Peyer's patch (tissue), 4 donors: ENCODE measurements around the gene BRF1. TPM values are rescaled to one million over a fixed set of nuclear protein-coding genes. Genes with fewer than 3 reads are reported as not detected.

Source experiments
- DNase-seq, 3 donors: peaks; one replicate each; pipeline ENCODE4 v3.0.0-alpha.2; 2017 to 2019
- H3K27ac ChIP-seq, 4 donors: fragments of 200-600 bp; sonication (generic); one replicate each; pipeline ENCODE4 v1.5.1; 2016 to 2019
- H3K27me3 ChIP-seq, 2 donors: fragments of 200-600 bp; sonication (generic); one replicate each; pipeline ENCODE4 v1.5.1; 2019
- H3K36me3 ChIP-seq, 3 donors: fragments of 200-600 bp; sonication (generic); one replicate each; pipeline ENCODE4 v1.5.1; 2016 to 2019
- H3K4me1 ChIP-seq, 4 donors: fragments of 200-600 bp; sonication (generic); one replicate each; pipeline ENCODE4 v1.5.1; 2016 to 2019
- H3K4me3 ChIP-seq, 4 donors: fragments of 200-600 bp; sonication (generic); 1 replicate in 3 of 4; 2 replicates in 1 of 4; pipeline ENCODE4 v1.5.1; 2016 to 2019; ENCODE audit warnings: mild to moderate bottlenecking in 1 of 4
- H3K9me3 ChIP-seq, 4 donors: fragments of 200-600 bp; sonication (generic); one replicate each; pipeline ENCODE4 v1.5.1; 2016 to 2019; ENCODE audit warnings: mild to moderate bottlenecking in 1 of 4
- POLR2A ChIP-seq, 2 donors: fragments of 450-650 bp; IDR thresholded peaks; one replicate each; pipeline ENCODE4 v1.5.1; 2017; ENCODE audit warnings: antibody characterized with exemption in 2 of 2, mild to moderate bottlenecking in 2 of 2, moderate library complexity in 2 of 2
- total RNA-seq, 4 donors: library from RNA; depleted of rRNA; stranded (reverse); fragments of >200 nt; gene quantifications; one replicate each; pipeline ENCODE4 v1.1.0, GENCODE V29; 2016
- TF ChIP-seq, protein P1 (sequence below), 6 experiments: fragments of 450-650 bp in 4 of 6; fragments of 200-600 bp in 2 of 6; sonication (generic) in 1 of 6; IDR thresholded peaks; one replicate each; pipeline ENCODE4 v1.5.1; 2017 to 2019; ENCODE audit warnings: antibody characterized with exemption in 6 of 6, mild to moderate bottlenecking in 3 of 6, moderate library complexity in 1 of 6

Gene BRF1
- total RNA-seq, 4 donors from 2014 or later, result 40.8 to 112 (median 90.3) TPM

GRCh38 chr14:105182296-105183020 lies 118.3 kb downstream of the BRF1 start:
- no peak for TF ChIP-seq POLR2A (IDR thresholded peaks at IDR 0.05)
- TF ChIP-seq, protein P1, sequence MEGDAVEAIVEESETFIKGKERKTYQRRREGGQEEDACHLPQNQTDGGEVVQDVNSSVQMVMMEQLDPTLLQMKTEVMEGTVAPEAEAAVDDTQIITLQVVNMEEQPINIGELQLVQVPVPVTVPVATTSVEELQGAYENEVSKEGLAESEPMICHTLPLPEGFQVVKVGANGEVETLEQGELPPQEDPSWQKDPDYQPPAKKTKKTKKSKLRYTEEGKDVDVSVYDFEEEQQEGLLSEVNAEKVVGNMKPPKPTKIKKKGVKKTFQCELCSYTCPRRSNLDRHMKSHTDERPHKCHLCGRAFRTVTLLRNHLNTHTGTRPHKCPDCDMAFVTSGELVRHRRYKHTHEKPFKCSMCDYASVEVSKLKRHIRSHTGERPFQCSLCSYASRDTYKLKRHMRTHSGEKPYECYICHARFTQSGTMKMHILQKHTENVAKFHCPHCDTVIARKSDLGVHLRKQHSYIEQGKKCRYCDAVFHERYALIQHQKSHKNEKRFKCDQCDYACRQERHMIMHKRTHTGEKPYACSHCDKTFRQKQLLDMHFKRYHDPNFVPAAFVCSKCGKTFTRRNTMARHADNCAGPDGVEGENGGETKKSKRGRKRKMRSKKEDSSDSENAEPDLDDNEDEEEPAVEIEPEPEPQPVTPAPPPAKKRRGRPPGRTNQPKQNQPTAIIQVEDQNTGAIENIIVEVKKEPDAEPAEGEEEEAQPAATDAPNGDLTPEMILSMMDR (IDR thresholded peaks at IDR 0.05), result no peak
- Histone ChIP-seq H3K4me1 (peaks cover 4 to 29% (median 6%) of the 10 kb centered on the region in 4 donors), H3K27ac (no peak overlapping the region), H3K9me3 (no peaks in the 10 kb centered on the region), H3K36me3 (no peaks in the 10 kb centered on the region), H3K4me3 (no peak overlapping the region), H3K27me3 (no peaks in the 10 kb centered on the region)
- DNase-seq, result no peak

- peak overlapping the region in 2 of 4 donors; percentile 75 to 89 for H3K27ac ChIP-seq
- no peaks in the 10 kb centered on the region for H3K27me3 ChIP-seq
- TF ChIP-seq, protein P1 (IDR thresholded peaks at IDR 0.05), result no peak
- TF ChIP-seq POLR2A (IDR thresholded peaks at IDR 0.05), result no peak
- DNase-seq, result no peak
- H3K36me3 ChIP-seq, result no peaks in the 10 kb centered on the region
- H3K4me1 ChIP-seq, result peaks cover 4 to 29% (median 6%) of the 10 kb centered on the region in 4 donors
- H3K4me3 ChIP-seq, result peak overlapping the region; percentile 48 to 91 (median 75)
- H3K9me3 ChIP-seq, result no peaks in the 10 kb centered on the region
Observed at GRCh38 chr14:105181549-105182295, 119.1 kb downstream of the BRF1 start.

- peak; percentile 87 to 97 (median 95) for DNase-seq
- H3K27ac ChIP-seq, result peak within 1 kb of the TSS in 3 of 4 donors; percentile 54 to 89 (median 75)
- H3K27me3 ChIP-seq, result no peaks in the 10 kb centered on the region
- no peaks in the 10 kb centered on the region for H3K9me3 ChIP-seq
- peaks cover 4 to 29% (median 6%) of the 10 kb centered on the region in 4 donors for H3K4me1 ChIP-seq
- H3K36me3 ChIP-seq, result no peaks in the 10 kb centered on the region
- TF ChIP-seq, protein P1 (IDR thresholded peaks at IDR 0.05), result peak in 1 of 6 experiments; percentile 25
- TF ChIP-seq POLR2A (IDR thresholded peaks at IDR 0.05), result peak in 1 of 2 donors; percentile 18
- H3K4me3 ChIP-seq, result peak within 1 kb of the TSS; percentile 48 to 91 (median 75)
Observed at GRCh38 chr14:105180592-105181548, 119.9 kb downstream of the BRF1 start, which contains the start of gene NUDT14. Gene NUDT14, minus strand, starts transcription at chr14:105181312. Its CDS starts 103 bp downstream, at chr14:105181209.

DNA sequence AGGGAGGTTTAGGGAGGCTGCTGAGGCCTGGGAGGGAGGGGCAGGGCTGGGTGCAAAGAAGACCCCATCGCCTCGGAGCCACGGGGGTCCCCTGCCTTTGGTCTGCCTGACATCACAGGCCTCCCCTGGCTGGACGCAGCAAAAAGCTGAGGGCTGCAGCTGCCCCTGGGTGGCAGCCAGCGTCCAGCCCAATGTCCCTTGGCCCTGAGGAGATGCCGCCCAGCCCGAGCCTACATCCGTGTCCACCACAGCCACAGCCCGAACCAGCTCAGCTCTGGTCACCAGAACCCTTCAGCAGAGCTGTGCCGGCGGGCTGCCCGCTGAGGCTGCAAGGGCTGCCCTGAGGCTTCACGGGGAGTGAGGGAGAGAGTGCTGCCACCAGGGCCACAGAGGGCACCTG lies 121.6 kb downstream of the BRF1 start:
- Histone ChIP-seq H3K4me3 (no peak overlapping the region), H3K27me3 (no peaks in the 10 kb centered on the region), H3K36me3 (no peaks in the 10 kb centered on the region), H3K27ac (no peak overlapping the region), H3K9me3 (no peaks in the 10 kb centered on the region), H3K4me1 (peaks cover 4 to 32% (median 13%) of the 10 kb centered on the region in 4 donors)
- TF ChIP-seq POLR2A (IDR thresholded peaks at IDR 0.05), result no peak
- TF ChIP-seq, protein P1 (IDR thresholded peaks at IDR 0.05), result no peak
- DNase-seq, result no peak

DNA sequence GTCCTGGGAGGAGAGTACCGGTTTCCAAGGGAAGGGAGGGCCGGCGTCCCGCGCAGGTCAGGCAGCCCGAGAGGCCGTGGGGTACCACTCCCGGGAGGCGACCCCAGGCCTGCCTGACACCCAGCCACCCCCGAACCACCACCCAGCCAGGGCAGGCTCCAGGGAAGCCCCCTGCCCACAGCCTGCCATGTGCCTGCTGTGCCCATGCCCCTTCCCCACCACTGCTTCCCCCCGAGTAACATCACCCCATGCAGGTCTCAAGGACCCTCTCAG lies 122.0 kb downstream of the BRF1 start:
- Histone ChIP-seq H3K36me3 (no peaks in the 10 kb centered on the region), H3K9me3 (no peaks in the 10 kb centered on the region), H3K27ac (no peak overlapping the region), H3K27me3 (no peaks in the 10 kb centered on the region), H3K4me3 (no peak overlapping the region), H3K4me1 (peaks cover 4 to 36% (median 14%) of the 10 kb centered on the region in 4 donors)
- DNase-seq, result no peak
- TF ChIP-seq POLR2A (IDR thresholded peaks at IDR 0.05), result no peak
- TF ChIP-seq, protein P1 (IDR thresholded peaks at IDR 0.05), result no peak
